Activated T-cell treated with anti-CD3 and anti-CD28 coated beads, Interleukin-2, amount 50 U/mL, for 72 hours (primary cell): ENCODE data around the gene COPS2. TPM values are rescaled to one million over a fixed set of nuclear protein-coding genes. Genes with fewer than 3 reads are reported as not detected.
"Not testable (repeated sequence)": the region's sequence is repeated elsewhere in the genome, so short reads cannot be mapped to it uniquely, and the experiment has no call there.

ENCODE experiments used
- ATAC-seq, 2 donors: fragments of 150-1000 bp; cut with Tn5 transposase; replicated peaks in 1 of 2; 2 replicates each; pipeline ENCODE4 v1.10.0; 2021; ENCODE audit warnings: moderate library complexity in 2 of 2, mild to moderate bottlenecking in 1 of 2
- DNase-seq, 2 donors: peaks; one replicate each; pipeline ENCODE4 v3.0.0; 2021 to 2022; ENCODE audit warnings: mixed read lengths in 1 of 2
- H3K27ac Mint-ChIP-seq: one replicate; pipeline ENCODE4 v1.8.0; 2022; ENCODE audit warnings: mild to moderate bottlenecking, moderate library complexity, mixed read lengths
- H3K27me3 Mint-ChIP-seq: one replicate; pipeline ENCODE4 v1.8.0; 2022; ENCODE audit warnings: low read depth, mixed read lengths
- H3K36me3 Mint-ChIP-seq, 2 donors: one replicate each; pipeline ENCODE4 v1.8.0; 2022; ENCODE audit warnings: mixed read lengths in 2 of 2, mild to moderate bottlenecking in 1 of 2; ENCODE audit not compliant: insufficient read depth in 2 of 2
- H3K4me1 Mint-ChIP-seq: one replicate; pipeline ENCODE4 v1.8.0; 2022; ENCODE audit warnings: low read depth, mixed read lengths
- H3K4me3 Mint-ChIP-seq, 2 donors: one replicate each; pipeline ENCODE4 v1.8.0; 2022; ENCODE audit warnings: mild to moderate bottlenecking in 2 of 2, mixed read lengths in 2 of 2, moderate library complexity in 2 of 2
- H3K9me3 Mint-ChIP-seq, 2 donors: one replicate each; pipeline ENCODE4 v1.8.0; 2022; ENCODE audit warnings: mixed read lengths in 2 of 2
- total RNA-seq, 2 donors: library from RNA; stranded (reverse); gene quantifications; one replicate each; pipeline ENCODE4 v1.2.3, GENCODE V29; 2022

Gene COPS2
- total RNA-seq, 2 donors from 2014 or later = 64.6 to 71.3 TPM

DNA sequence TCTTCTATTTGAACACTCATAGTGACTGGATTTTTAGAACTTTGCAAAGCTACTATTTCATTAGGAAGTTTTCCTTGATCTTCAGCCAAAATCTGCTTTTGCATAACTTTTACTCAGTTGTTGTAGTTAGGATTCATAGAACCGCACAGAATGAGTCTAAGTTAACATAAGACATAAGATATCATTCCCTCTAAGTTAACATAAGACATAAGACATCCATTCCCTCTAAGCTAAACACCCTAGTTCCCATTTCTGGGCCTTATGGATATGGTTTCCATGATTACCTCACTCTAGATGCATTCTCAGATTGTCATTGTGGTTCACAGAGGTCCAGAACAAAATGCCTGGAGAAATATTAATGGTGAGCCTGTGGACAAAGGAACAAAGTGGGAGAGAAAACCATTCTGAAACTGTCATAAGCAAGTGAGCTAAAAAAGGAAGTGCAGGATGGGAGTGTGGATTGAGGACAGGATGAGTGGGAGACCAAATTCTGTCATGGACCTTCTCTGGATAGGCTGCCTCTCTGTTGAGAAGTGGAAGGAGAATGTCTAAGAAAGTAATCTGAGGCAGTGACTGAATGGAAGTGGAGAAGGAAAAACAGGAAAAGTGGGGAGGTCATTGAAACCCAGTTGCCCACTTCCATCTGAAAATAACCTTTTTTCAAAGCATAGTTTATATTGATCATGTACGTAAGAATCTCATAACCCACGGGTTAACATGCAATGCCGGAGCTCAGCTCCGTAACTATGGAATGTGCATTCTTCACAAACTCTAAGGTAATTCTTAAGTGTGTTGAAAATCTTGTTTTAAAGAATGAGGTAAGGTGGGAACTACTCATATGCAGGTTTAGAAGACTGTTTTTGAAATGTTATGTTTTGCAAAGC, 71.8 kb downstream of the COPS2 start:
- no peaks in the 10 kb centered on the region for H3K4me1 Mint-ChIP-seq

DNA sequence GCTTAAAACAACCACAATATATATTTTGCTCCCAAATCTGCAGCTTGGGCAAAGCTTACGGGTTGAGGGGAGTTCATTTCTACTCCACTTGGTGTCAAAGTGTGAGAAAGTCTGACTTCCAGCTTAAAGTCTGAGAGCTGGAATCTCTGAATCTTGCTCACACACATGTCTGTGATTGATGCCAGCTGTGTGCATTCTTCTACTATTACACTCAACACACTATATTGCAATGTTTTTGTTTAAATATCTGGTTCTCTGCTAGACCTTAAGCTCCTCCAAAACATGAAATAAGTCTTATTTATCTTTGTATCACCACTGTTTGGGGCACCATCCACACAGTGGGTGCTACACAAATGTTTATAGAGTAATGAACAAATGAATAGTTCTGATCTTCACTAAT, 72.4 kb downstream of the COPS2 start:
- Mint-ChIP-seq H3K4me3 (no peak overlapping the region), H3K36me3 (no peaks in the 10 kb centered on the region), H3K9me3 (no peaks in the 10 kb centered on the region), H3K27me3 (no peaks in the 10 kb centered on the region), H3K27ac (no peak overlapping the region), H3K4me1 (no peaks in the 10 kb centered on the region)
- ATAC-seq (no peak), DNase-seq (no peak)

More for the DNA sequence above, 71.8 kb downstream of the COPS2 start:
- Mint-ChIP-seq H3K36me3 (no peaks in the 10 kb centered on the region), H3K9me3 (no peaks in the 10 kb centered on the region), H3K27ac (no peak overlapping the region), H3K4me3 (no peak overlapping the region), H3K27me3 (no peaks in the 10 kb centered on the region)
- ATAC-seq (no peak), DNase-seq (no peak)

DNA sequence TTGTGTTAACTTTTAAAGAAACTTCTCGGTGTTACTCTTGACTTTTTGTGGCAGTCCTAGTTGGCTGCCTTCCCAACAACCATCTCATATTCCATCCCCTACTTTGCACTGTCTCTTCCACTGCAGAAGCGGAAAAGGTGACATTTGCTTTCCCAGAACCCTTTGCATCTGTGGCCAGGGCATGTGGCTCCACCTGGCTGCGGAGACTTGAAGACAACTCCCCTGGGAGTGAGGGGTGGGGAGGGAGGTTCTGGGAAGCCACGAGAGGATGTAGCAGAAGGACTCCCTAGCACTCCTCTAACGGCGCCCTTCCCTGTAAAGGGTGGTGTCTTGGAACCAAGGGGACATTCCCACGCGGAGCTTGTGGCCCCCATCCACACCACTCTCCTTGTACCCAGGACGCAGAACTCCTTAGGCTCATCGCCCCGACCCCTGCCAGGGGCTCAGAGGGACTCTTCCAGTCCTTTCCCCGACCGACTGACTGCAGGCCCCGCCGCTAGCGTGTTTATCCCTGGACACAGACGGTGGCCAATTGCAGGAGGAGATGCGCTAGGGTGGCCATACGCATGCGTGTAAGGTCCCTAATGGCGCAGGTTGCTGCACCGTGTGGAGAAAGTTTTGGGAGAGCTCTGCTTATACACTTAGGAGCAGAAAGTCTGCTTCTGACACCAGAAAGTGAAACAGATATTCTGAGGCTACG, 75.9 kb downstream of the COPS2 start:
- H3K4me1 Mint-ChIP-seq = no peaks in the 10 kb centered on the region
- H3K27ac Mint-ChIP-seq = no peak overlapping the region
- no peaks in the 10 kb centered on the region for H3K27me3 Mint-ChIP-seq
- no peak overlapping the region for H3K4me3 Mint-ChIP-seq
- no peak for DNase-seq
- H3K36me3 Mint-ChIP-seq = no peaks in the 10 kb centered on the region
- no peak for ATAC-seq
- H3K9me3 Mint-ChIP-seq = peaks cover 0 to 2% of the 10 kb centered on the region in 2 donors

DNA sequence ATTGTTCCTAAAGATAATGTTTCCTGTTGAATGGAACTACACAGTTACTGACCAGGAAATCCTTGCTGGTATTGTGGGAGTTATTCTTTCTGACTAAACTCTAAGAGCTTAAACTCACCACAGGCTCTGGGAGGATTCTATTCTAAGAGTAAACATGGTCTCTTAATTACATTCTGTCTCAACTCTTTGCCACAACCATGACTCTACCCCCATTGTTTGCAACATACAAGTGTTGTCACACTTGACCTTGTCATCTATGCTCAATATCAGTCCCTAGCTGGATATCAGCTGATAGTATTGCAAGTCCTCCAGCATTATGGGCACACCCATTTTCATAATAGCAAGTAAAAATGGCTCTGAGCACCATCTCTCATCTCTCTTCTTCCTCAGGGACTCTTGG, 79.5 kb downstream of the COPS2 start:
- H3K27me3 Mint-ChIP-seq = peaks cover 14% of the 10 kb centered on the region
- H3K36me3 Mint-ChIP-seq = no peaks in the 10 kb centered on the region
- H3K4me1 Mint-ChIP-seq = no peaks in the 10 kb centered on the region
- H3K9me3 Mint-ChIP-seq = peaks cover 0 to 3% of the 10 kb centered on the region in 2 donors
- no peak for ATAC-seq
- DNase-seq = no peak
- no peak overlapping the region for H3K4me3 Mint-ChIP-seq
- H3K27ac Mint-ChIP-seq = no peak overlapping the region

DNA sequence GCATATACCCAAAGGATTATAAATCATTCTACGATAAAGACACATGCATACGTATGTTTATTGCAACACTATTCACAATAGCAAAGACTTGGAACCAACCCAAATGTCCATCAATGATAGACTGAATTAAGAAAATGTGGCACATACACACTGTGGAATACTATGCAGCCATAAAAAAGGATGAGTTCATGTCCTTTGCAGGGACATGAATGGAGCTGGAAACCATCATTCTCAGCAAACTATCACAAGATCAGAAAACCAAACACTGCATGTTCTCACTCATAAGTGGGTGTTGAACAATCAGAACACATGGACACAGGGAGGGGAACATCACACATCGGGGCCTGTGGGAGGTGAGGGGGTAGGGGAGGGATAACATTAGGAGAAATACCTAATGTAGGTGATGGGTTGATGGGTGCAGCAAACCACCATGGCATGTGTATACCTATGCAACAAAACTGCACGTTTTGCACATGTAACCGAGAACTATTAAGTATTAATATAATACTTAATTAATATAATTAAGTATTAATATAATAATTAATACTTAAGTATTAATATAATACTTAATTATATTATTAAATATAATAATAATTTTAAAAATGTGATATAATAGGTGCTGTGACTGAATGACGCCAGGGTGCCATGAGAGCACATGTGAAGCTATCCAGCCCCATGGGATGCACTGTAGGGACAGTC, 80.7 kb downstream of the COPS2 start:
- H3K4me3 Mint-ChIP-seq, H3K4me1 Mint-ChIP-seq, H3K36me3 Mint-ChIP-seq, ATAC-seq, H3K27ac Mint-ChIP-seq, H3K9me3 Mint-ChIP-seq, DNase-seq: not testable (repeated sequence)
- H3K27me3 Mint-ChIP-seq = peaks cover 25% of the 10 kb centered on the region

Other genes starting within 250 kb of the COPS2 start
- gene SHC4, start 191.7 kb downstream of the COPS2 start, total RNA-seq = 1 to 10 TPM; 1.2 to 2.1 TPM
- 10 to 100 TPM; 31.0 to 33.7 TPM for gene SECISBP2L, start 109.2 kb downstream of the COPS2 start, total RNA-seq
- gene GALK2, start 14.6 kb upstream of the COPS2 start, total RNA-seq = 10 to 100 TPM; 27.3 to 37.8 TPM